Osteoblast (primary cell): ENCODE measurements around the gene SPATA16. TPM values are rescaled to one million over a fixed set of nuclear protein-coding genes. Genes with fewer than 3 reads are reported as not detected.

Experiments
- DNase-seq: peaks from one replicate; pipeline ENCODE4 v3.0.0; 2011; ENCODE audit warnings: low spot score, mixed read lengths; ENCODE audit not compliant: insufficient read length; ENCODE audit errors: missing footprints
- H2AFZ ChIP-seq: 2 replicates; pipeline ENCODE4 v1.6.0; 2011; ENCODE audit warnings: mild to moderate bottlenecking, low read length
- H3K27ac ChIP-seq: 2 replicates; pipeline ENCODE4 v1.5.1; 2011; ENCODE audit warnings: mild to moderate bottlenecking, low read depth, low read length, moderate library complexity
- H3K27me3 ChIP-seq: 2 replicates; pipeline ENCODE4 v1.6.0; 2012; ENCODE audit warnings: mild to moderate bottlenecking, control low read depth, inconsistent platforms, low read length, moderate library complexity; ENCODE audit not compliant: insufficient read depth
- H3K36me3 ChIP-seq: 2 replicates; pipeline ENCODE4 v1.5.1; 2011; ENCODE audit warnings: mild to moderate bottlenecking, low read length, control low read depth, moderate library complexity; ENCODE audit not compliant: insufficient read depth
- H3K4me1 ChIP-seq: 2 replicates; pipeline ENCODE4 v1.5.1; 2011; ENCODE audit warnings: mild to moderate bottlenecking, low read length, control low read depth, moderate library complexity; ENCODE audit not compliant: insufficient read depth
- H3K4me2 ChIP-seq: 2 replicates; pipeline ENCODE4 v1.6.0; 2011; ENCODE audit warnings: mild to moderate bottlenecking, low read length; ENCODE audit not compliant: insufficient read depth
- H3K4me3 ChIP-seq: fragments of 200-600 bp; sonication (generic); 3 replicates; pipeline ENCODE4 v1.5.1; 2012; ENCODE audit warnings: mild to moderate bottlenecking, low read length, inconsistent platforms; ENCODE audit not compliant: insufficient read depth
- H3K79me2 ChIP-seq: 2 replicates; pipeline ENCODE4 v1.6.0; 2012; ENCODE audit warnings: mild to moderate bottlenecking, low read length, control low read depth, inconsistent platforms; ENCODE audit not compliant: insufficient read depth
- H3K9me3 ChIP-seq: 2 replicates; pipeline ENCODE4 v1.5.1; 2011; ENCODE audit warnings: low read depth, low read length, control low read depth
- H4K20me1 ChIP-seq: 2 replicates; pipeline ENCODE4 v1.6.0; 2012; ENCODE audit warnings: mild to moderate bottlenecking, low read length, control low read depth; ENCODE audit not compliant: insufficient read depth
- CTCF ChIP-seq: IDR thresholded peaks from 2 replicates; pipeline ENCODE4 v1.5.1; 2011; ENCODE audit warnings: mild to moderate bottlenecking, low read depth, low read length, moderate library complexity; ENCODE audit errors: extremely low read depth
- total RNA-seq: library from RNA; depleted of rRNA; stranded (reverse); fragments of >200 nt; gene quantifications from 2 replicates; pipeline ENCODE4 v1.2.3, GENCODE V29; 2012

SPATA16 gene
- total RNA-seq, 1 donor: not detected

GRCh38 chr3:173038484-173038871 lies 102.6 kb downstream of the SPATA16 start:
- Histone ChIP-seq H3K4me2 (no peak overlapping the region), H3K4me1 (no peaks in the 10 kb centered on the region), H4K20me1 (no peaks in the 10 kb centered on the region), H3K27ac (no peak overlapping the region), H3K4me3 (no peak overlapping the region), H3K27me3 (no peaks in the 10 kb centered on the region), H2AFZ (no peak overlapping the region), H3K79me2 (no peaks in the 10 kb centered on the region), H3K9me3 (no peaks in the 10 kb centered on the region), H3K36me3 (no peaks in the 10 kb centered on the region)
- DNase-seq: no peak
- TF ChIP-seq CTCF: no peak

- DNase-seq: no peak
These were observed 103.1 kb downstream of the SPATA16 start for GRCh38 chr3:173037840-173038483.

DNA sequence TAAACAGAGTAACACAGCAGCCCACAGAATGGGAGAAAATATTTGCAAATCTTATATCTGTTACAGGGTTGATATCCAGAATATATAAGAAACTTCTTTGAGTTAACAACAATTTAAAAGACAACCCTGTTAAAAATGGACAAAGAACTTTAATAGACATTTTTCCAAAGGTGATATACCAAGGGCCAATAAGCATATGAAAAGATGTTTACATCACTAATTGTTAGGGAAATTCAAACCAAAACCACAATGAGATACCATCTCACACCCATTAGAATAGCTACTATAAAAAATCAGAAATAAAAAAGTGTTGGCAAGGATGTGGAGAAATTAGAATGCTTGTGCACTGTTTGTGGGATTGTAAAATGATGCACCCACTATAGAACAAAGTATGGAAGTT lies 110.8 kb downstream of the SPATA16 start:
- Histone ChIP-seq H3K4me1 (no peaks in the 10 kb centered on the region), H3K27ac (no peak overlapping the region), H3K4me2 (no peak overlapping the region), H4K20me1 (no peaks in the 10 kb centered on the region), H2AFZ (no peak overlapping the region), H3K4me3 (no peak overlapping the region), H3K36me3 (no peaks in the 10 kb centered on the region), H3K9me3 (no peaks in the 10 kb centered on the region), H3K79me2 (no peaks in the 10 kb centered on the region), H3K27me3 (no peaks in the 10 kb centered on the region)
- no peak for TF ChIP-seq CTCF
- DNase-seq: no peak

More at GRCh38 chr3:173037840-173038483, 103.1 kb downstream of the SPATA16 start:
- no peak overlapping the region for H3K4me2 ChIP-seq
- H3K36me3 ChIP-seq: no peaks in the 10 kb centered on the region
- no peak for TF ChIP-seq CTCF
- no peak overlapping the region for H3K4me3 ChIP-seq
- H4K20me1 ChIP-seq: no peaks in the 10 kb centered on the region
- H3K9me3 ChIP-seq: no peaks in the 10 kb centered on the region
- H3K4me1 ChIP-seq: no peaks in the 10 kb centered on the region
- no peak overlapping the region for H3K27ac ChIP-seq
- no peaks in the 10 kb centered on the region for H3K27me3 ChIP-seq
- no peaks in the 10 kb centered on the region for H3K79me2 ChIP-seq
- H2AFZ ChIP-seq: no peak overlapping the region

DNA sequence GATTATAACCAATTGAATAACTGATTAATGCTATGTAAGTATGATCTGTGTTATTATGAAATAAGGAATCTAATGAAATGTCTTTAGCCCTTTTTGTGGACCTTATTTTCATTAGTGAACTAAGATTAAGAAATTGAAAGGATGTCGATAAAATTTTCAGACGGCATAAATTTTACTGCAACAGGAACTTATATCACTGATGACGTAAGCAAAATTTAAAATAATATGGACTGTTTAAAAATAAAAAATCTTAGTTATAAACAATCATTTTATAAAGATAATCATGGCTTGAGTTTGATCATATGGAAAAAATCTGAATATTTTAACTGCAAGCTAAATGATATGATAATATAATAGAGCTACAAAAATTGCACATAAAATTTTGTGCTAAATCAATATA lies 112.7 kb downstream of the SPATA16 start:
- H4K20me1 ChIP-seq: no peaks in the 10 kb centered on the region
- no peak overlapping the region for H2AFZ ChIP-seq
- no peaks in the 10 kb centered on the region for H3K27me3 ChIP-seq
- H3K4me1 ChIP-seq: no peaks in the 10 kb centered on the region
- H3K36me3 ChIP-seq: no peaks in the 10 kb centered on the region
- H3K4me3 ChIP-seq: no peak overlapping the region
- no peaks in the 10 kb centered on the region for H3K79me2 ChIP-seq
- no peaks in the 10 kb centered on the region for H3K9me3 ChIP-seq
- no peak for TF ChIP-seq CTCF
- no peak for DNase-seq
- H3K27ac ChIP-seq: no peak overlapping the region
- no peak overlapping the region for H3K4me2 ChIP-seq
